Sigmoid colon (tissue), 7 donors: ENCODE data around the gene SORCS1. TPM values are rescaled to one million over a fixed set of nuclear protein-coding genes. Genes with fewer than 3 reads are reported as not detected.
"Not testable (repeated sequence)": the region's sequence is repeated elsewhere in the genome, so short reads cannot be mapped to it uniquely, and the experiment has no call there.

ENCODE experiments used
- DNase-seq: peaks from one replicate; pipeline ENCODE4 v3.0.0-alpha.2; 2019
- H3K27ac ChIP-seq, 4 donors: fragments of 200-600 bp; sonication (generic); one replicate each; pipeline ENCODE4 v1.5.1; 2016 to 2019; ENCODE audit warnings: mild to moderate bottlenecking in 1 of 4
- H3K27me3 ChIP-seq, 3 donors: fragments of 200-600 bp; sonication (generic); one replicate each; pipeline ENCODE4 v1.5.1; 2019; ENCODE audit warnings: mild to moderate bottlenecking in 1 of 3
- H3K36me3 ChIP-seq, 4 donors: fragments of 200-600 bp; sonication (generic); one replicate each; pipeline ENCODE4 v1.5.1; 2016 to 2019
- H3K4me1 ChIP-seq, 4 donors: fragments of 200-600 bp; sonication (generic); one replicate each; pipeline ENCODE4 v1.5.1; 2017 to 2019
- H3K4me3 ChIP-seq, 4 donors: fragments of 200-600 bp; sonication (generic); one replicate each; pipeline ENCODE4 v1.5.1; 2017 to 2019; ENCODE audit warnings: mild to moderate bottlenecking in 2 of 4, moderate library complexity in 1 of 4
- H3K9me3 ChIP-seq, 4 donors: fragments of 200-600 bp in 3 of 4; sonication (generic) in 3 of 4; one replicate each; pipeline versions ENCODE4 v1.5.1 to v1.6.1; 2013 to 2019
- EP300 ChIP-seq, 4 donors: sonication (generic); formaldehyde crosslinking; IDR thresholded peaks; one replicate each; pipeline ENCODE4 v1.6.1; 2017; ENCODE audit warnings: antibody characterized with exemption in 4 of 4
- POLR2A ChIP-seq, 2 donors: fragments of 450-650 bp; IDR thresholded peaks; one replicate each; pipeline ENCODE4 v1.6.1; 2016; ENCODE audit warnings: antibody characterized with exemption in 2 of 2, mild to moderate bottlenecking in 2 of 2, moderate library complexity in 2 of 2
- POLR2AphosphoS5 ChIP-seq, 4 donors: sonication (generic); formaldehyde crosslinking; IDR thresholded peaks; one replicate each; pipeline ENCODE4 v1.6.1; 2017; ENCODE audit warnings: antibody characterized with exemption in 4 of 4
- WGBS, 2 donors: extraction: QIAGEN DNeasy Blood & Tissue Kit; methylation state at CpG; one replicate each; pipeline ENCODE4 v1.1.7; 2013; 5-methylcytosine and 5-hydroxymethylcytosine counted together
- intact Hi-C: fragments of 100-400 bp; cut with DNase I; formaldehyde crosslinking; loops from one replicate; pipeline ENCODE4 v1.15.1; 2023
- polyA plus RNA-seq, 3 donors: library from polyadenylated mRNA; stranded (reverse); fragments of 200-250 nt; gene quantifications; one replicate each; pipeline ENCODE4 v1.2.3, GENCODE V29; 2013
- total RNA-seq, 4 donors: library from RNA; depleted of rRNA; stranded (reverse); fragments of >200 nt; gene quantifications; one replicate each; pipeline ENCODE4 v1.1.0, GENCODE V29; 2016
- TF ChIP-seq, protein P1 (sequence below), 4 experiments: fragments of 450-650 bp in 3 of 4; fragments of 200-600 bp in 1 of 4; IDR thresholded peaks; one replicate each; pipeline ENCODE4 v1.5.1; 2016 to 2019; ENCODE audit warnings: antibody characterized with exemption in 4 of 4, mild to moderate bottlenecking in 3 of 4, moderate library complexity in 2 of 4
- donor health status: healthy with polysubstance abuse.
- donor health status: Bipolar disorder and iron deficiency.
- donor health status: healthy.

SORCS1 gene
- total and polyA plus RNA-seq, 7 donors, result 2.5 to 18.3 (median 8.7) TPM; not detected in 1

DNA sequence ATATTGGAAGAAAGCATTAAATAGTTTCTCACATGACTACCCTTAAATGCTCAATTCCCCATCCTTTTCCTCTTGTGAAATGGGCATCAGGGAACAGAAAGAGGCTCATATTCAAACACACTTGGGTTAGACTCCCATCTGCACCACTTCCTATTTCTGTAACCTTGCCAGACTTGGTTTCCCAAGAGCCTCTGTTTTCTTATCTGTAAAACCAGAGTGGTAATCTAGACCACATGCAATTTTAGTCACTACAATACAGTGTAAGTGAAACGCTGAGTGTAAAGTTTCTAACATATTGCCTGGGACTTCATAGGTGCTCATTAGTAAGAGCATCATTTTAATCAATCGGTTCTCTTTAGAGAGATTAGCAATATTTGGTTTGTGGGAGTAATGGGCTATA is 136.3 kb downstream of the SORCS1 start:
- H3K27ac ChIP-seq, result no peak overlapping the region
- TF ChIP-seq, protein P1, sequence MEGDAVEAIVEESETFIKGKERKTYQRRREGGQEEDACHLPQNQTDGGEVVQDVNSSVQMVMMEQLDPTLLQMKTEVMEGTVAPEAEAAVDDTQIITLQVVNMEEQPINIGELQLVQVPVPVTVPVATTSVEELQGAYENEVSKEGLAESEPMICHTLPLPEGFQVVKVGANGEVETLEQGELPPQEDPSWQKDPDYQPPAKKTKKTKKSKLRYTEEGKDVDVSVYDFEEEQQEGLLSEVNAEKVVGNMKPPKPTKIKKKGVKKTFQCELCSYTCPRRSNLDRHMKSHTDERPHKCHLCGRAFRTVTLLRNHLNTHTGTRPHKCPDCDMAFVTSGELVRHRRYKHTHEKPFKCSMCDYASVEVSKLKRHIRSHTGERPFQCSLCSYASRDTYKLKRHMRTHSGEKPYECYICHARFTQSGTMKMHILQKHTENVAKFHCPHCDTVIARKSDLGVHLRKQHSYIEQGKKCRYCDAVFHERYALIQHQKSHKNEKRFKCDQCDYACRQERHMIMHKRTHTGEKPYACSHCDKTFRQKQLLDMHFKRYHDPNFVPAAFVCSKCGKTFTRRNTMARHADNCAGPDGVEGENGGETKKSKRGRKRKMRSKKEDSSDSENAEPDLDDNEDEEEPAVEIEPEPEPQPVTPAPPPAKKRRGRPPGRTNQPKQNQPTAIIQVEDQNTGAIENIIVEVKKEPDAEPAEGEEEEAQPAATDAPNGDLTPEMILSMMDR (IDR thresholded peaks at IDR 0.05), result no peak
- TF ChIP-seq POLR2A (IDR thresholded peaks at IDR 0.05) (no peak), EP300 (IDR thresholded peaks at IDR 0.05) (no peak), POLR2AphosphoS5 (IDR thresholded peaks at IDR 0.05) (no peak)
- no peak overlapping the region for H3K4me3 ChIP-seq
- H3K36me3 ChIP-seq, result no peaks in the 10 kb centered on the region
- no peak for DNase-seq
- WGBS, 2 donors, result 73 to 86% methylated on average over 2 of the region's 2 CpGs
- H3K9me3 ChIP-seq, result no peaks in the 10 kb centered on the region
- no peaks in the 10 kb centered on the region for H3K27me3 ChIP-seq
- no peaks in the 10 kb centered on the region for H3K4me1 ChIP-seq
- intact Hi-C loops, result no loop called here

DNA sequence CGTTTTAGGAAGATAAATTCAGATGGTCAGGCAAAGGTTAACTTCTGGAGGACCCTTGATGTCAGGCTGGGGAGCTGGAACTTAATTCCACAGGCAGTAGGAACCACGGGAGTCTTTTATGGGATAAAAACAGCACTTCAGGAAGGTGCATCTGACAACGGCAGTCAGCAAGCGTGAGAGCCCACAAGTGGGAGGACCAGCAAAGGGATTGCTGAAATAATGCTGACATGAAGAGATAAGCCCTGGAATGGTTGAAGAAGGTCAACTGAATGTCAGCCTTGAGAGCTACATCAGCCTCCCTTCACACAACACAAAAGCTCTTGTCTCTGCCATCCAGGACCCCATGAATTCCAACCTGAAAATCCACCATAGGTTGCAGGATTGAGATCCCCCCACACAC is 138.8 kb downstream of the SORCS1 start:
- WGBS, 2 donors, result 46 to 60% methylated on average over 4 of the region's 4 CpGs
- Histone ChIP-seq H3K27ac (no peak overlapping the region), H3K27me3 (no peaks in the 10 kb centered on the region), H3K4me3 (no peak overlapping the region), H3K36me3 (no peaks in the 10 kb centered on the region), H3K4me1 (no peaks in the 10 kb centered on the region), H3K9me3 (no peaks in the 10 kb centered on the region)
- TF ChIP-seq POLR2A (IDR thresholded peaks at IDR 0.05) (no peak), POLR2AphosphoS5 (IDR thresholded peaks at IDR 0.05) (no peak), EP300 (IDR thresholded peaks at IDR 0.05) (no peak)
- TF ChIP-seq, protein P1 (IDR thresholded peaks at IDR 0.05), result no peak
- DNase-seq, result no peak
- intact Hi-C loops, result no loop called here

DNA sequence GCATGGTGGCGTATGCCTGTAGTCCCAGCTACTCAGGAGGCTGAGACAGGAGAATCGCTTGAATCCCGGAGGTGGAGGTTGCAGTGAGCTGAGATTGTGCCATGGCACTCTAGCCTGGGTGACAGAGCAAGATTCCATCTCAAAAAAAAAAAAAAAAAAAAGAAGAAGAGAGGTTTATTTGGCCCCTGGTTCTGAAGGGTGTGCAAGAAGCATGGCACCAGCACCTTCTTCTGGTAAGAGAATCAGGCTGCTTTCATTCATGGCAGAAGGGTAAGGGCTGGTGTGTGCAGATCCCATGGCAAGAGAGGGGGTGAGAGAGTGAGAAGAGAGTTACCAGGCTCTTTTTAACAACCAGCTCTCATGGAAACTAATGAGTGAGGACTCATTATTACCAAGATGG is 140.5 kb downstream of the SORCS1 start:
- H3K4me1 ChIP-seq, H3K36me3 ChIP-seq, H3K4me3 ChIP-seq, intact Hi-C loops, H3K27ac ChIP-seq, DNase-seq, H3K9me3 ChIP-seq, H3K27me3 ChIP-seq: not testable (repeated sequence)
- WGBS, 2 donors, result 90 to 95% methylated on average over 3 of the region's 3 CpGs

DNA sequence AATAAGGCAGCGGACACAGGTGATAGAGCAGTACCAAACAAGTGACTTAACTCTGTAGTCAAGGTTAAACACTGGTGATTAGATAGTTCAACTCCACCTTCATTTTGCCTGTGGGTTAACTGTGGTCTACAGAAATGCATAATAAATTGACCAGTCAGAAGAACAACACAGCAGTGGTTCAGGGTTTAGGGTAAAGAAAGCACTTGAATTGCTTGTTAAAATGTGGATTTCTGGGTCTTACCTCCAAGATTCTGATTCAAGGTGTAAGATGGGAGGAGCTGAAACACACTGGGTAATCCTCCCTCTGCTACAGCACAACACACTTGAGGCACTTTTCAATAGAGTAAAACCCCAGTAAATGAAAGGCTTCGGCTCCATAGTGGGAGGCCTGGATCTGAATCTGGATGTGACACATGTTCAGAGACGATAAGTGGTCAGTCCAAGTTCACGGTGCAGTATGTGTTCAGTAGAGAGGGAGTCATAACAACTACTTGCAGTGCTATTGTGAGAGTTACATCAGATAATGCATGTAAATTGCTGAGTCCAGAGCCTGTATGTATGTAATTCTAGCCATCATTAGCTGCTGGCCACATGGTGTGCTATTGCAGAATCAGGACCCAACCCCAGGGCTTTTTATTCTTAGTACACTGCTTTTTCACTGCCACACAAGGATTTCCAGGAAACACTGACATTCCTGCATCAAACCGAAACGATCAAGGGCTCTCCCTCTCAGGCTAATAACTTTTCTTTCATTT is 141.7 kb downstream of the SORCS1 start:
- no peaks in the 10 kb centered on the region for H3K36me3 ChIP-seq
- H3K4me3 ChIP-seq, result no peak overlapping the region
- H3K9me3 ChIP-seq, result no peaks in the 10 kb centered on the region
- H3K4me1 ChIP-seq, result no peaks in the 10 kb centered on the region
- TF ChIP-seq, protein P1 (IDR thresholded peaks at IDR 0.05), result no peak
- TF ChIP-seq POLR2AphosphoS5 (IDR thresholded peaks at IDR 0.05) (no peak), POLR2A (IDR thresholded peaks at IDR 0.05) (no peak), EP300 (IDR thresholded peaks at IDR 0.05) (no peak)
- no peaks in the 10 kb centered on the region for H3K27me3 ChIP-seq
- intact Hi-C loops, result no loop called here
- 86 to 88% methylated on average over 6 of the region's 6 CpGs for WGBS, 2 donors
- H3K27ac ChIP-seq, result no peak overlapping the region
- no peak for DNase-seq

DNA sequence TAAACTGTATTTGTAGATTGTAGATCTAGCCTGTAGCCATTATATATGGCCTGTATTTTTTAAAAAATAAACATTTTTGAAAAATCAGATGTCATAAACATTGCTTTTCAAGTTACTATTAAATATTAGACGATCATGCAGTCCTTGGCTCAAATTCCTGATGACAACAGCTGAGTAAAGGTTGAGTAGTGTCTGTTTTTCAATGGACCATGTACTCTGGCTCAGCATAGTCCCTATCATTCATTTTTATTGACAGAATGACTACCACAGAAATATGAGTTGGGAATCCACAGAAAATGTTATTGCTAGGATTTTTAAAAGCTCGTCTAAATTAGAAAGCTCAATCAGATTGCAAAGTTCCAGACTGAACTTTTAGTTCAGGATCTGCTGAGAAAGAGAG is 145.4 kb downstream of the SORCS1 start:
- H3K9me3 ChIP-seq, result peaks cover 0 to 4% (median 0%) of the 10 kb centered on the region in 4 donors
- TF ChIP-seq, protein P1 (IDR thresholded peaks at IDR 0.05), result no peak
- no peak for TF ChIP-seq POLR2AphosphoS5 (IDR thresholded peaks at IDR 0.05)
- TF ChIP-seq EP300 (IDR thresholded peaks at IDR 0.05), result no peak
- TF ChIP-seq POLR2A (IDR thresholded peaks at IDR 0.05), result no peak
- 54 to 71% methylated on average over 2 of the region's 2 CpGs for WGBS, 2 donors
- no peak overlapping the region for H3K27ac ChIP-seq
- H3K36me3 ChIP-seq, result no peaks in the 10 kb centered on the region
- no peak overlapping the region for H3K4me3 ChIP-seq
- no peaks in the 10 kb centered on the region for H3K27me3 ChIP-seq
- intact Hi-C loops, result no loop called here
- no peak for DNase-seq
- no peaks in the 10 kb centered on the region for H3K4me1 ChIP-seq
